Keratinocyte (primary cell): Measurements from ENCODE around the gene RNF151. TPM values are rescaled to one million over a fixed set of nuclear protein-coding genes. Genes with fewer than 3 reads are reported as not detected.

Experiments
- DNase-seq: peaks from one replicate; pipeline ENCODE4 v3.0.0-alpha.2; 2011; ENCODE audit warnings: low read depth, missing footprints, low spot score
- FAIRE-seq: peaks from 2 replicates; lab custom pipeline; 2011; peaks lifted over from hg19 to GRCh38; lab: Jason Lieb, UNC
- H2AFZ ChIP-seq: 2 replicates; pipeline ENCODE4 v1.6.0; 2012; ENCODE audit warnings: low read length, control low read depth, inconsistent platforms; ENCODE audit not compliant: control insufficient read depth
- H3K27ac ChIP-seq: 2 replicates; pipeline ENCODE4 v1.5.1; 2011; ENCODE audit warnings: low read length; ENCODE audit not compliant: control insufficient read depth, insufficient read depth
- H3K27me3 ChIP-seq: 3 replicates; pipeline ENCODE4 v1.6.0; 2011; ENCODE audit warnings: low read length; ENCODE audit not compliant: control insufficient read depth, insufficient read depth; ENCODE audit errors: extremely low read depth
- H3K36me3 ChIP-seq, 2 experiments: 2 replicates in 1 of 2; 3 replicates in 1 of 2; pipeline ENCODE4 v1.5.1; 2011; ENCODE audit warnings: low read length in 2 of 2, mild to moderate bottlenecking in 1 of 2; ENCODE audit not compliant: control insufficient read depth in 2 of 2, insufficient read depth in 2 of 2; ENCODE audit errors: extremely low read depth in 1 of 2
- H3K4me1 ChIP-seq: 3 replicates; pipeline ENCODE4 v1.5.1; 2011; ENCODE audit warnings: low read length; ENCODE audit not compliant: control insufficient read depth, insufficient read depth; ENCODE audit errors: extremely low read depth
- H3K4me2 ChIP-seq: 3 replicates; pipeline ENCODE4 v1.6.0; 2011; ENCODE audit warnings: low read depth, low read length; ENCODE audit not compliant: control insufficient read depth, insufficient read depth; ENCODE audit errors: extremely low read depth
- H3K4me3 ChIP-seq, 3 experiments: fragments of 200-600 bp in 1 of 3; sonication (generic) in 1 of 3; 2 replicates in 2 of 3; 3 replicates in 1 of 3; pipeline ENCODE4 v1.5.1; 2011 to 2016; ENCODE audit warnings: low read length in 3 of 3, mild to moderate bottlenecking in 3 of 3, control low read depth in 2 of 3, inconsistent platforms in 1 of 3, low read depth in 1 of 3, mixed read lengths in 1 of 3, mixed run types in 1 of 3, moderate library complexity in 1 of 3; ENCODE audit not compliant: control insufficient read depth in 2 of 3, insufficient read depth in 2 of 3; ENCODE audit errors: extremely low read depth in 1 of 3
- H3K79me2 ChIP-seq: 2 replicates; pipeline ENCODE4 v1.6.0; 2012; ENCODE audit warnings: low read length; ENCODE audit not compliant: control insufficient read depth, insufficient read depth
- H3K9ac ChIP-seq: 3 replicates; pipeline ENCODE4 v1.6.0; 2011; ENCODE audit warnings: low read length; ENCODE audit not compliant: control insufficient read depth, insufficient read depth; ENCODE audit errors: extremely low read depth
- H3K9me1 ChIP-seq: 3 replicates; pipeline ENCODE4 v1.6.0; 2011; ENCODE audit warnings: low read length; ENCODE audit not compliant: control insufficient read depth, insufficient read depth; ENCODE audit errors: extremely low read depth
- H3K9me3 ChIP-seq: 2 replicates; pipeline ENCODE4 v1.5.1; 2012; ENCODE audit warnings: low read depth, low read length; ENCODE audit not compliant: control insufficient read depth
- H4K20me1 ChIP-seq: 3 replicates; pipeline ENCODE4 v1.6.0; 2011; ENCODE audit warnings: low read length; ENCODE audit not compliant: control insufficient read depth, insufficient read depth; ENCODE audit errors: extremely low read depth
- CTCF ChIP-seq, 3 experiments: IDR thresholded peaks in 1 of 3; conservative IDR thresholded peaks in 1 of 3; optimal IDR thresholded peaks in 1 of 3; 2 replicates in 2 of 3; 3 replicates in 1 of 3; pipeline versions ENCODE3 to v1.5.1; 2011; ENCODE audit warnings: low read length in 3 of 3, mild to moderate bottlenecking in 3 of 3, moderate library complexity in 2 of 3, control low read depth in 1 of 3, inconsistent platforms in 1 of 3; ENCODE audit not compliant: insufficient read depth in 2 of 3; ENCODE audit errors: extremely low read depth in 1 of 3
- EZH2 ChIP-seq: IDR thresholded peaks from one replicate; pipeline ENCODE4 v1.6.1; 2012; ENCODE audit warnings: inconsistent platforms, mild to moderate bottlenecking, low read length, moderate library complexity
- dilution Hi-C: fragments of 300-500 bp; cut with MboI; formaldehyde crosslinking; loops from one replicate; pipeline ENCODE4 v1.7.0; 2020; ENCODE audit warnings: low sequenced_read_pairs; ENCODE audit not compliant: extremely low pct_ligation_motif_present
- polyA plus RNA-seq, 5 experiments: library from polyadenylated mRNA; depleted of rRNA in 3 of 5; stranded (reverse) in 3 of 5; stranded (forward) in 1 of 5; unstranded in 1 of 5; fragments of >200 nt; gene quantifications; 1 replicate in 1 of 5; 2 replicates in 3 of 5; 3 replicates in 1 of 5; pipeline versions ENCODE4 v1.2.1 to v1.2.3, GENCODE V29; 2011 to 2012; ENCODE audit warnings: missing spikeins in 2 of 5, low read depth in 1 of 5, low replicate concordance in 1 of 5

The RNF151 gene
- polyA plus RNA-seq, 1 donor (not counting 4 experiments of a cell fraction or from before 2014, with no cell fraction given): not detected

GRCh38 chr16:1981398-1981836, 14.8 kb downstream of the RNF151 start, which contains the start of gene NOXO1:
Gene NOXO1, minus strand, starts transcription at chr16:1981469. Its CDS starts 290 bp downstream, at chr16:1981179.
- no peak within 1 kb of the TSS for H2AFZ ChIP-seq
- peak in 1 of 3 experiments; percentile 8 for TF ChIP-seq CTCF (optimal IDR thresholded peaks at IDR 0.05 in 1 of 3, IDR thresholded peaks at IDR 0.05 in 1 of 3, conservative IDR thresholded peaks at IDR 0.05 in 1 of 3; ENCODE audit: extremely low read depth in 1 of 3, insufficient read depth in 2 of 3, low read length in 3 of 3)
- no peak for TF ChIP-seq EZH2
- dilution Hi-C loops: no loop called here
- H3K9me3 ChIP-seq: no peaks in the 10 kb centered on the region
- no peak within 1 kb of the TSS for H3K27ac ChIP-seq
- H3K79me2 ChIP-seq: peaks cover 2% of the 10 kb centered on the region
- peak; percentile 51 for FAIRE-seq
- peaks cover 12 to 25% of the 10 kb centered on the region in 2 experiments for H3K36me3 ChIP-seq
- H3K4me1 ChIP-seq: peaks cover 38% of the 10 kb centered on the region
- no peak within 1 kb of the TSS for H3K4me3 ChIP-seq
- H3K27me3 ChIP-seq: peaks cover 34% of the 10 kb centered on the region
- H3K9me1 ChIP-seq: peaks cover 2% of the 10 kb centered on the region
- H4K20me1 ChIP-seq: no peaks in the 10 kb centered on the region
- no peak for DNase-seq
- no peak within 1 kb of the TSS for H3K9ac ChIP-seq
- peak within 1 kb of the TSS; percentile 61 for H3K4me2 ChIP-seq

- FAIRE-seq (no peak), DNase-seq (no peak)
- H3K27me3 ChIP-seq: peaks cover 34% of the 10 kb centered on the region
- H3K9me1 ChIP-seq: peaks cover 2% of the 10 kb centered on the region
- no peaks in the 10 kb centered on the region for H3K9me3 ChIP-seq
- H3K27ac ChIP-seq: no peak overlapping the region
- no peak overlapping the region for H2AFZ ChIP-seq
- dilution Hi-C loops: no loop called here
- no peak overlapping the region for H3K4me3 ChIP-seq
- H3K4me2 ChIP-seq: no peak overlapping the region
- TF ChIP-seq CTCF (optimal IDR thresholded peaks at IDR 0.05 in 1 of 3, IDR thresholded peaks at IDR 0.05 in 1 of 3, conservative IDR thresholded peaks at IDR 0.05 in 1 of 3; ENCODE audit: extremely low read depth in 1 of 3, insufficient read depth in 2 of 3, low read length in 3 of 3) (no peak), EZH2 (no peak)
- peaks cover 38% of the 10 kb centered on the region for H3K4me1 ChIP-seq
- H4K20me1 ChIP-seq: no peaks in the 10 kb centered on the region
- peaks cover 2% of the 10 kb centered on the region for H3K79me2 ChIP-seq
- peaks cover 9 to 27% of the 10 kb centered on the region in 2 experiments for H3K36me3 ChIP-seq
- H3K9ac ChIP-seq: no peak overlapping the region
Measured at GRCh38 chr16:1982013-1982433, 15.4 kb downstream of the RNF151 start.
